Stimulated activated CD4-positive, alpha-beta T cell treated with anti-CD3 and anti-CD28 coated beads, Interleukin-12 subunit alpha, Interleukin-12 subunit beta, amount 100 ng/mL, for 4 hours (primary cell): Measurements from ENCODE around the gene FHAD1.

Experiments used
- DNase-seq: peaks from one replicate; pipeline ENCODE4 v3.0.0-alpha.2; 2020

The FHAD1 gene

GRCh38 chr1:15219280-15220023 is 27.6 kb upstream of the FHAD1 start:
- DNase-seq: no peak

DNA sequence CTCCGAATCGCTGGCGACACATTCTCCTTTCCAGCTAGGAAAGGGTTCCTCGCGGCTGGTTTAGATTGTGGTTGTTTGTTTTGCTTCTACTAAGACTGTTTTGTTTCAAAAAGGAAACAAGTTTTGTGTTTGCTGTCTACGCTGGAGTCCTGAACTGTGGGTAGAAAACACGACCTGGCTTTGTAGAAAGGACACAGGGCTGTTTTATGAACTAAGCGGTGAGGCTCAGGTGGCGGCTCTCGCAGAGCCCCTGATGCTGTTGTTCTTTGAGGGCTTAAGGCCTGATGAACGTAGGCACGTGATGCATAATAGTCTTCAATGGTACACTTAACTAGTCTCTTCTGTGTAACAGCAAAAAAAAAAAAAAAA is 27.0 kb upstream of the FHAD1 start:
- no peak for DNase-seq

GRCh38 chr1:15220825-15221431 is 26.1 kb upstream of the FHAD1 start:
- no peak for DNase-seq

- DNase-seq: no peak
Observed at GRCh38 chr1:15222653-15223303, 24.2 kb upstream of the FHAD1 start.

DNA sequence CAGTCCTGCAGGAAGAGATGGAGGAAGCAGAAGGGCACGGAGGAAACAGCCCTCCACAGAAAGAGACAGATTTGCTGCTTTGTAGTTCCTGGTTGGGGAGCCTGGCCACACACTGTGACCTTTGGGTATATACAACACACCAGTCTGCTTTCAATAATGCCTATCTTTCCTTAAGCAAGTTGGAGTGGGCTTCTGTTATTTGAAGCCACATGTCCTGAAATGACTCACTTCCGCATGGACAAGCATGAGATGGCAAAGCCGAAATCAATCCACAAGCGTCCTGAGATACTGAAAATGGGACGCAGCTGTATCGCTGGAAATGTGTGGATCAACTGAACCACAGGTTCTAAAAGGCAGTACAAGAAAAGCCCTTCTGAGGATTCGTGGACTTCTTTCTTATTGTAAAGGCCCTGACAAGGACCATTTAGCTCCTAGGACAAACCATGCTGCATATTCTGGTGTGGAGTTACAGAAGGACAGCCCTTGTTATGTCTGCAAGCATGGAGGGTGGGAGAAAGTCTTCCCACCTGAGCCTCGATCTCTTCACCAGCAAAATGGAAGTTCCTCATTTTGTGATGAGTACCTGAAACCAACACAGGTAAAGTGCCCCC is 22.7 kb upstream of the FHAD1 start:
- no peak for DNase-seq

GRCh38 chr1:15224974-15225373 is 22.0 kb upstream of the FHAD1 start:
- no peak for DNase-seq

GRCh38 chr1:15225461-15225860 is 21.6 kb upstream of the FHAD1 start:
- DNase-seq: no peak

GRCh38 chr1:15226388-15227255 is 20.4 kb upstream of the FHAD1 start:
- DNase-seq: no peak

GRCh38 chr1:15229707-15230131 is 17.3 kb upstream of the FHAD1 start:
- DNase-seq: no peak

DNA sequence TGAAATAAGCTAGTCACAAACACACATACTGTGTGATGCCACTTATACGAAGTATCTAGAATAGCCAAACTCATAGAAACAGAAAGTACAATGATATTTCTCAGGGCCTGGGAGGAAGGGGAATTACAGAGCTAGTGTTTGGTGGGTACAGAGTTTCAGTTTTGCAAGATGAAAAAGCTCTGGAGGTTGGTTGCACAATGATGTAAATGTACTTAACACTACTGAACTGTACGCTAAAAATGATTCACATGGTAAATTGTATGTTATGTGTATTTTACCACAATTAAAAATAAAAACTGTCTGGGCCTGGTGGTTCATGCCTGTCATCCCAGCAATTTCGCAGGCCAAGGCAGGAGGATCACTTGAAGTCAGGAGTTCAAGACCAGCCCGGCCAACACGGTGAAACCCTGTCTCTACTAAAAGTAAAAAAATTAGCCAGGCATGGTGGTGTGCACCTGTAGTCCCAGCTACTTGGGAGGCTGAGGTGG is 15.3 kb upstream of the FHAD1 start:
- DNase-seq: no peak

GRCh38 chr1:15233689-15234088 is 13.3 kb upstream of the FHAD1 start:
- no peak for DNase-seq

DNA sequence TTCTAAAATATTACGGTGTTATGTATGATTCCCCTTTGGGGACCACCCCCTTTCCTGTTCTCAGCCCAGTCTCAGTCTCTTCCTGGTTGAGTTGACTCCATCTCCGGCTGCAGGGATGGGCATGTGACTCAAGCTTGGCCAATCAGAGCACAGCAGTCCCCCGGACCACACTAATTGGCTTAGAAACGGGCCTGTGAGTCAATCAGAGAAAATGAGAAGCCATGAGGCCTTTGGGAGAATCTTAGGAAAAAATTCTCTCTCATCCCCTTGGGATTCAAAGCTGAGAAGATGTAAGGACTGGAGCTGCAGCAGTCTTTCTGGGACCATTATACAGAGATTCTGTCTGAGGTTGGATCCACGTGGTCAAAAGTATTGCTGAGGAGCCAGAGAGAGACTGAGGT is 10.7 kb upstream of the FHAD1 start:
- no peak for DNase-seq

- DNase-seq: no peak
Observed at GRCh38 chr1:15236746-15237145, 10.3 kb upstream of the FHAD1 start.

DNA sequence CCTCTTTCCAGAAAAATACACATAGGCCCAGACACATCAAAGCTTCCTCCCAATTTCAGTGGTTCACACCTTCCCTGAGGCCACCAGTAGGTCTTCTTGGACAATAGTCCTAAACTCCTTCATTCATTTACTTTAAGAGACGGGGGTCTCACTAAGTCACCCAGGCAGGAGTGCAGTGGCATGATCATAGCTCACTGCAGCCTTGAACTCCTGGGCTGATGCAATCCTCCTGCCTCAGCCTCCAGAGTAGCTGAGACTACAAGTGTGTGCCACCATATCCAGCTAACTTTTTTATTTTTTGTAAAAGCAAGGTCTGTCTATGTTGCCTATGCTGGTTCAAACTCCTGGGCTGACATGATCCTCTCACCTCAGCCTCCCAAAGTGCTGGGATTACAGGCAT is 8.2 kb upstream of the FHAD1 start:
- DNase-seq: no peak

GRCh38 chr1:15242766-15243165 is 4.3 kb upstream of the FHAD1 start:
- DNase-seq: no peak

DNA sequence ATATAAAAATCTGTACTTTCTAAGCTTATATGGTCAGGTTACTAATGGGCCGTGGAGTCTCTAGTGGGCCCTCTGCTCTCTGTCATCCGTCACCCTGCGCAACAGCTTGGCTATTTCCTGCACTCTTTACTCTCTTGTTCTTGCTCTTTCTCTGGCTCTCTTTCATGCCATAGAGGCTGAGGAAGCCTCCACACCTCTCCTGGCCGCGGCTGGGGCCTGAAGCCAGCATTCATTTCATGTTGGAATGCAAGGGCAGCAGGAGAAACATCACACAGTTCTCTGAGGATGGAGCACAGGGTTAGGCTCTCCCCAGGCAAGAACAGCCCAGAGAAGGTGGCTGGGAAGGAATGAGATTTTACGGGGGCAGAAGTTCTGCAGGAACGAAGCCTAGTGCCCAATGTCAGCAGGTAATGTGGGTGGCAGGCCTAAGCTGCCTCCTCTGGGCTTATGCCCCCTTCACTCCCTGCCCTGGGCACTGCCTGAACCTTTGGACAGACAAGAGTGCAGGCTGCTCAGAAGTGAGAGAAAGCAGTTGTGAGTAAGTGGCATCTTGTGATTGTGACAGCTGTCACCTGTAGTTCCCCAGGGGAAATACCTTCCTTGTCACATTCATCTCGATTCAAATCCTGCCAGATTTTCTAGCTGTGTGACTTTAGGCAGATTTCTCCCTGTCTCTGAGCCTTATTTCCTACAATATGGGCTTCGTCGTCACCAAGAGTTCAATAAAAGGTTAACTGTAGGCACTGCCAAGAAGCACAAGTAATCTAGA is 3.6 kb upstream of the FHAD1 start:
- no peak for DNase-seq

- no peak for DNase-seq
Observed at GRCh38 chr1:15244813-15245212, 2.2 kb upstream of the FHAD1 start.

- no peak for DNase-seq
Observed at GRCh38 chr1:15245593-15246360, 1.2 kb upstream of the FHAD1 start.

DNA sequence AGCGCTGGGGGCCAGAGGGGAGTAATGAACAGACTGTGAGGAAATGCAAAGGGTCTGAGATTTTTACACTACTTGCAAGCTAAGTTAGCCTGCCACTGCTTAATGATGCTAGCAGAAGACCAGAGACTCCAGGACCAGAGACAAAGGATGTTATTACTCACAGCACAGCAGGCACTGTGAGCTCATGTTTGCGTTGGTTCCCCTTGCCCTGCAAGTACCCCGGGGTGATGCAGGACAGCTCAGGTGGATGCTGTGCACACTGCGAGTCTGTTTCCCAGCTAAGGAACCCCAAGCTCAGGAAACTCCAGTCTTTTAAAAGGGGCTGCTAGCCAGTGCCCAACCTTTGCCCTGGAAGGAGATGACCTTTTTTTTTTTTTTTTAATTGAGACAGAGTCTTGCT is 1.2 kb downstream of the FHAD1 start:
- no peak for DNase-seq

DNA sequence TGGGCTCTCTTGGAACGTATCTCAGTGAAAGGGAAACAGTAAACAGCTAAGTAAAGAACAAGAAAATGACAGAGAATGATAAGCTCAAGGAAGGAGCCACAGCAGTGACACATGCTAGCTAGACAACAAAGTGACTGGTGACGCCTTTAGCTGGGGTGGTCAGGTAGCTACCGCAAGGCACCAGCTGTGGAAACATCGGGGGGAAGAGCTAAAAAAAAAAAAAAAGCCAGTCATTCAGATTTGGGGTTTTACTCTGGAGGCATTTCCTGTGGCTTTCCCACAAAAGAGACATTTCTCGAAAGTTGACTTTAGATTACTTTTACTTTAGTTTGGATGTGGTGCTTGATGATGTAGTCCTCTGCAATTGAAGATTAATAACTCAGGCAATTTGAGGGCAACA is 2.1 kb downstream of the FHAD1 start:
- peak; percentile 19 for DNase-seq
